Natural killer cell (primary cell): Measurements from ENCODE around the gene PITPNC1. TPM values are rescaled to one million over a fixed set of nuclear protein-coding genes. Genes with fewer than 3 reads are reported as not detected.

ENCODE experiments used
- ATAC-seq, 3 donors: fragments of 150-1000 bp in 2 of 3; fragments of 200-7000 bp in 1 of 3; cut with Tn5 transposase; 1 replicate in 1 of 3; 2 replicates in 2 of 3; pipeline ENCODE4 v1.10.0; 2021; ENCODE audit warnings: mild to moderate bottlenecking in 2 of 3, moderate library complexity in 2 of 3
- DNase-seq, 2 donors: peaks; one replicate each; pipeline versions ENCODE4 v3.0.0 to v3.0.0-alpha.2; 2013 to 2021; ENCODE audit warnings: mixed read lengths in 1 of 2
- H3K27ac ChIP-seq: one replicate; pipeline ENCODE4 v1.5.1; 2013; ENCODE audit warnings: mild to moderate bottlenecking, low read length
- H3K27me3 ChIP-seq: one replicate; pipeline ENCODE4 v1.6.1; 2013; ENCODE audit warnings: low read length; ENCODE audit not compliant: control insufficient read depth, insufficient read depth
- H3K36me3 ChIP-seq: one replicate; pipeline ENCODE4 v1.6.1; 2013; ENCODE audit warnings: low read length; ENCODE audit not compliant: control insufficient read depth, insufficient read depth
- H3K4me1 ChIP-seq: one replicate; pipeline ENCODE4 v1.6.1; 2013; ENCODE audit warnings: low read length; ENCODE audit not compliant: control insufficient read depth, insufficient read depth
- H3K4me3 ChIP-seq: one replicate; pipeline ENCODE4 v1.5.1; 2013; ENCODE audit warnings: low read length
- H3K9me3 ChIP-seq: one replicate; pipeline ENCODE4 v1.6.1; 2013; ENCODE audit warnings: low read length; ENCODE audit not compliant: control insufficient read depth, insufficient read depth
- H3K27ac Mint-ChIP-seq, 2 donors: one replicate each; pipeline ENCODE4 v1.8.0; 2022; ENCODE audit warnings: mild to moderate bottlenecking in 2 of 2, mixed read lengths in 2 of 2, moderate library complexity in 1 of 2
- H3K27me3 Mint-ChIP-seq, 2 donors: one replicate each; pipeline ENCODE4 v1.8.0; 2022; ENCODE audit warnings: low read depth in 2 of 2, mixed read lengths in 2 of 2
- H3K36me3 Mint-ChIP-seq: one replicate; pipeline ENCODE4 v1.8.0; 2022; ENCODE audit warnings: mixed read lengths
- H3K4me1 Mint-ChIP-seq, 2 donors: one replicate each; pipeline ENCODE4 v1.8.0; 2022; ENCODE audit warnings: mixed read lengths in 2 of 2
- H3K4me3 Mint-ChIP-seq: one replicate; pipeline ENCODE4 v1.8.0; 2022; ENCODE audit warnings: mild to moderate bottlenecking, moderate library complexity, mixed read lengths
- H3K9me3 Mint-ChIP-seq, 2 donors: one replicate each; pipeline ENCODE4 v1.8.0; 2022; ENCODE audit warnings: mixed read lengths in 2 of 2
- WGBS: methylation state at CpG from one replicate; pipeline ENCODE4 v1.1.7; 2013; ENCODE audit warnings: missing lambda C conversion rate; ENCODE audit not compliant: insufficient coverage; 5-methylcytosine and 5-hydroxymethylcytosine counted together
- intact Hi-C: fragments of 100-400 bp; cut with micrococcal nuclease; formaldehyde crosslinking; loops from one replicate; pipeline ENCODE4 v1.14.2; 2022
- total RNA-seq, 4 donors: library from RNA; stranded (reverse); fragments of 120-200 nt in 1 of 4; gene quantifications; one replicate each; pipeline versions ENCODE4 v1.2.3 to v1.2.4, GENCODE V29; 2013 to 2022
- TF ChIP-seq, protein P1 (sequence below): fragments of 200-600 bp; IDR thresholded peaks from one replicate; pipeline ENCODE4 v1.8.0; 2022; ENCODE audit warnings: antibody characterized with exemption

PITPNC1 gene
- total RNA-seq, 3 donors from 2014 or later (not counting 1 experiment from before 2014, with no cell fraction given), result 150 to 185 (median 169) TPM

DNA sequence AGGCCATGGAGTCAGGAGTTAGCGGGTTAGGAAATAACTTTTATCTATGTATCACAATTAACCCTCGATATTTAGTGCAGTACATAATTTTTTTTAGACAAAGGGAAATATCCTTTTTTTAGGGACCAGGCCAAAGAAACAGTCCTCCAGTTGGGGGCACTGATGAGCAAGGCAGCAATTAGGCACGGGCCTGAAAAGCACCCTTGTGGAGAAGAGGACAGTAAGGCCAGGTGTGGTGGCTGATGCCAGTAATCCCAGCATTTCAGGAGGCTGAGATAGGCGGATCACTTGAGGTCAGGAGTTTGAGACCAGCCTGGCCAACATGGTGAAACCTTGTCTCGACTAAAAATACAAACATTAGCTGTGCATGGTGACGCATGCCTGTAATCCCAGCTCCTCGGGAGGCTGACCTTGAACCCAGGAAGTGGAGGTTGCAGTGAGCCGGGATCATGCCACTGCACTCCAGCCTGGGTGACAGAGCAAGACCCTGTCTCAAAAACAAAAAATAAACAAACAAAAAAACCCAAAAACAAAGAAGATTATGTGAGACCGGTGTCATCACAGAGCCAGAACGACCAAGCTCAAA, 182.4 kb downstream of the PITPNC1 start:
- TF ChIP-seq, protein P1, sequence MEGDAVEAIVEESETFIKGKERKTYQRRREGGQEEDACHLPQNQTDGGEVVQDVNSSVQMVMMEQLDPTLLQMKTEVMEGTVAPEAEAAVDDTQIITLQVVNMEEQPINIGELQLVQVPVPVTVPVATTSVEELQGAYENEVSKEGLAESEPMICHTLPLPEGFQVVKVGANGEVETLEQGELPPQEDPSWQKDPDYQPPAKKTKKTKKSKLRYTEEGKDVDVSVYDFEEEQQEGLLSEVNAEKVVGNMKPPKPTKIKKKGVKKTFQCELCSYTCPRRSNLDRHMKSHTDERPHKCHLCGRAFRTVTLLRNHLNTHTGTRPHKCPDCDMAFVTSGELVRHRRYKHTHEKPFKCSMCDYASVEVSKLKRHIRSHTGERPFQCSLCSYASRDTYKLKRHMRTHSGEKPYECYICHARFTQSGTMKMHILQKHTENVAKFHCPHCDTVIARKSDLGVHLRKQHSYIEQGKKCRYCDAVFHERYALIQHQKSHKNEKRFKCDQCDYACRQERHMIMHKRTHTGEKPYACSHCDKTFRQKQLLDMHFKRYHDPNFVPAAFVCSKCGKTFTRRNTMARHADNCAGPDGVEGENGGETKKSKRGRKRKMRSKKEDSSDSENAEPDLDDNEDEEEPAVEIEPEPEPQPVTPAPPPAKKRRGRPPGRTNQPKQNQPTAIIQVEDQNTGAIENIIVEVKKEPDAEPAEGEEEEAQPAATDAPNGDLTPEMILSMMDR, result no peak
- intact Hi-C loops, result loop anchor here (2.0 kb wide), 1 partner anchor 21 kb away; no protein-coding TSS in a partner anchor
- H3K36me3 Mint-ChIP-seq, result peaks cover 21% of the 10 kb centered on the region
- WGBS, result 95% methylated on average over 9 of the region's 10 CpGs
- ATAC-seq, result no peak
- Histone ChIP-seq H3K4me3 (no peak overlapping the region), H3K36me3 (peaks cover 10% of the 10 kb centered on the region), H3K4me1 (no peaks in the 10 kb centered on the region), H3K27ac (no peak overlapping the region), H3K27me3 (no peaks in the 10 kb centered on the region), H3K9me3 (peaks cover 8% of the 10 kb centered on the region)
- H3K4me1 Mint-ChIP-seq, result peaks cover 13 to 17% of the 10 kb centered on the region in 2 donors
- DNase-seq, result peak in 1 of 2 donors; percentile 19
- peak overlapping the region; percentile 43 to 78 for H3K27ac Mint-ChIP-seq
- H3K27me3 Mint-ChIP-seq, result no peaks in the 10 kb centered on the region
- H3K9me3 Mint-ChIP-seq, result peaks cover 0 to 2% of the 10 kb centered on the region in 2 donors
- no peak overlapping the region for H3K4me3 Mint-ChIP-seq

DNA sequence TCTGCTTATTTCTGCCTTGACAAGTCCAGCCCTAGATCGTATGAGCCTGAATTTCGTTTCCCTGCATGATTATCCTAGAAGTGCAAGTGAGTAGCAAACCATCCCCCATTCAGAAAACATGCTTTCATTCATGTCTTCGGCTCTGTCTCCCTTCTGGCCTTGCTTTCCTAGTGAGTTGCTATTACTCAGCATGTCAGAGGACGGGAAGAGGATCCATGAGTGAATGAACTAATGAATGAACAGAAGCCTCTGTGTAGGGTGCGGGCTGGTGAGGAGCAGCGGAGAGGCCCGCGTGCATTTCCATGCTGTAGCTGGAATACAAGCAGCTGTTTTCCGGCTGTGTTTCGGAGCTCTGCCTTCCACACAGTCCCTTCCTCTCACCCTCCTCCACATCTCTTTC, 184.9 kb downstream of the PITPNC1 start:
- Histone ChIP-seq H3K4me1 (no peaks in the 10 kb centered on the region), H3K27ac (no peak overlapping the region), H3K36me3 (peaks cover 5% of the 10 kb centered on the region), H3K9me3 (peaks cover 3% of the 10 kb centered on the region), H3K4me3 (no peak overlapping the region), H3K27me3 (no peaks in the 10 kb centered on the region)
- no peak for ATAC-seq
- Mint-ChIP-seq H3K4me3 (no peak overlapping the region), H3K9me3 (no peaks in the 10 kb centered on the region), H3K36me3 (peaks cover 9% of the 10 kb centered on the region), H3K27ac (peak overlapping the region; percentile 7 to 35), H3K4me1 (peaks cover 13 to 14% of the 10 kb centered on the region in 2 donors), H3K27me3 (no peaks in the 10 kb centered on the region)
- DNase-seq, result no peak
- 98% methylated on average over 10 of the region's 10 CpGs for WGBS
- TF ChIP-seq, protein P1, result no peak
- intact Hi-C loops, result no loop called here

DNA sequence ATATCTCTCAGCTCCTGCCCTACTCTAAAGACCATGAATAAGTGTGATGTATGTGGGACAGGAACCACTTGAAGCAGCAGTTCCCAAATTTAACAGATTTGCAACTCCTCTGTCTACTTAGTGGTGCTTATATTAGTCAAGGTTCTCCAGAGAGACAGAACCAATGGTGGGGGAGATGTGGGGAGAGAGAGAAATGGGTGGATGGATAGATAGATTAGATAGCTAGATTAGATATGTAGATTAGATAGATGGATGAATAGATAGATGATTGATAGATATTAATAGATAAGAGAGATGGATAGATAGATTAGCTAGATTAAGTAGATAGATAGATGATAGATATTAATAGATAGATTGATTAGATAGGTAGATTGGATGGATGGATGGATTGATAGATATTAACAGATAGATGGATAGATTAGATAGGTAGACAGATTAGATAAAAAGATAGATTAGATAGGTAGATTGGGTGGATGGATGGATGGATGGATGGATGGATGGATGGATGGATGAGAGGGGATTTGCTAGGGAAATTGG, 186.7 kb downstream of the PITPNC1 start:
- ATAC-seq (no peak), DNase-seq (no peak)
- H3K27ac ChIP-seq, result no peak overlapping the region
- H3K4me3 Mint-ChIP-seq, result no peak overlapping the region
- H3K4me3 ChIP-seq, result no peak overlapping the region
- intact Hi-C loops, result no loop called here
- H3K4me1 ChIP-seq, result no peaks in the 10 kb centered on the region
- H3K27me3 ChIP-seq, result no peaks in the 10 kb centered on the region
- H3K27ac Mint-ChIP-seq, result peak overlapping the region; percentile 7 to 13
- H3K27me3 Mint-ChIP-seq, result no peaks in the 10 kb centered on the region
- TF ChIP-seq, protein P1, result no peak
- H3K36me3 Mint-ChIP-seq, result no peaks in the 10 kb centered on the region
- H3K36me3 ChIP-seq, result peaks cover 3% of the 10 kb centered on the region
- H3K9me3 Mint-ChIP-seq, result no peaks in the 10 kb centered on the region
- H3K4me1 Mint-ChIP-seq, result peaks cover 0 to 12% of the 10 kb centered on the region in 2 donors
- H3K9me3 ChIP-seq, result no peaks in the 10 kb centered on the region

DNA sequence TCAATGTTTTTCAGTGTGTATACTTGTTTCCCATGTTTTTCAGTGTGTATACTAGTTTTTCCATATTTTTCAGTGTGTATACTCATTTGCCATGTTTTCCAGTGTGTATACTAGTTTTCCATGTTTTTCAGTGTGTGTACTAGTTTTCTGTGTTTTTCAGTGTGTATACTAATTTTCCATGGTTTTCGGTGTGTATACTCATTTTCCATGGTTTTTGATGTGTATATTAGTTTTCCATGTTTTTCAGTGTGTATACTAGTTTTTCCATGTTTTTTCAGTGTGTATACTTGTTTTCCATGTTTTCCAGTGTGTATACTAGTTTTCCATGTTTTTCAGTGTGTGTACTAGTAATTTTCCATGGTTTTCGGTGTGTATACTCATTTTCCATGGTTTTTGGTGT, 188.0 kb downstream of the PITPNC1 start:
- no peaks in the 10 kb centered on the region for H3K27me3 ChIP-seq
- ATAC-seq (no peak), DNase-seq (no peak)
- H3K27me3 Mint-ChIP-seq, result no peaks in the 10 kb centered on the region
- no peak overlapping the region for H3K4me3 ChIP-seq
- peak overlapping the region in 1 of 2 donors; percentile 8 for H3K27ac Mint-ChIP-seq
- TF ChIP-seq, protein P1, result no peak
- H3K9me3 Mint-ChIP-seq, result no peaks in the 10 kb centered on the region
- peaks cover 9 to 22% of the 10 kb centered on the region in 2 donors for H3K4me1 Mint-ChIP-seq
- 100% methylated on average over 2 of the region's 2 CpGs for WGBS
- H3K36me3 Mint-ChIP-seq, result no peaks in the 10 kb centered on the region
- no peak overlapping the region for H3K4me3 Mint-ChIP-seq
- no peaks in the 10 kb centered on the region for H3K9me3 ChIP-seq
- peaks cover 9% of the 10 kb centered on the region for H3K36me3 ChIP-seq
- intact Hi-C loops, result no loop called here
- H3K27ac ChIP-seq, result no peak overlapping the region
- no peaks in the 10 kb centered on the region for H3K4me1 ChIP-seq
